Measurements from ENCODE around the gene RBM34. TPM values are rescaled to one million over a fixed set of nuclear protein-coding genes. Genes with fewer than 3 reads are reported as not detected.
"Not testable (repeated sequence)": the region's sequence is repeated elsewhere in the genome, so short reads cannot be mapped to it uniquely, and the experiment has no call there.

Gene RBM34
- total and polyA plus RNA-seq, 4 experiments from 2014 or later, result 55.2 to 120 (median 99.7) TPM

DNA sequence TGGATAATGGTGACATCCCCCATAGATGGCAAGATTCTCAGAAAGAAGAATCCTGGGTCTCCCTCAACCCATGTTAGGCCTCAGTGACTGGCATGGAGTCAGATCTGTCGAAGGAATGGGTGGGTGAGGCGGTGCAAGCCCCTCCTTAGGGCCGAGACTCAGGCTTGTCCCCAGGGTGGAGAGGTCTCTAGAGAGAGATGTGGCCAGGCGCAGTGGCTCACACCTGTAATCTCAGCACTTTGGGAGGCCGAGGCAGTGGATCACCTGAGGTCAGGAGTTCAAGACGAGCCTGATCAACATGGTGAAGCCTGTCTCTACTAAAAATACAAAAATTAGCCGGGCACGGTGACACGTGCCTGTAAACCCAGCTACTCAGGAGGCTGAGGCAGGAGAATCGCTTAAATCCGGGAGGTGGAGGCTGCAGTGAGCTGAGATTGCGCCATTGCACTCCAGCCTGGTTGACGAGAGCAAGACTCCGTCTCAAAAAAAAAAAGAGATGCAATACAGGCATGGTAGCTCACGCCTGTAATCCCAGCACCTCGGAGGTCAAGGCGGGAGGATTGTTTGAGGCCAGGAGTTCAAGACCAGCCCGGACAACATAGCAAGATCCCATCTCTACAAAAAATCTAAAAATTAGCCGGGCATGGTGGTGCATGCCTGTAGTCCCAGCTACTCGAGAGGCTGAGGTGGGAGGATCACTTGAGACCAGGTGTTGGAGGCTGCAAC lies 69.6 kb downstream of the RBM34 start:
- DNase-seq; H3K36me3 Mint-ChIP-seq; H3K9me3 ChIP-seq (ENCODE audit: control insufficient read depth in 1 of 2, low read length in 2 of 2); H3K9me3 Mint-ChIP-seq; H3K4me1 ChIP-seq (ENCODE audit: insufficient read depth, low read length); H3K27me3 ChIP-seq (ENCODE audit: insufficient read depth, low read length); H3K27ac Mint-ChIP-seq; H3K27ac ChIP-seq (ENCODE audit: low read depth, low read length); H3K4me3 Mint-ChIP-seq; H3K4me1 Mint-ChIP-seq; H3K36me3 ChIP-seq (ENCODE audit: insufficient read depth, low read length); H3K4me3 ChIP-seq (ENCODE audit: low read length in 2 of 2); H3K27me3 Mint-ChIP-seq; intact Hi-C loops (cut with micrococcal nuclease): not testable (repeated sequence)
- POLR2A ChIA-PET (ENCODE audit: partially characterized antibody), result interaction anchor here (0.6 kb wide), 1 partner anchor 669 kb away, joined by 3 read pairs; no protein-coding TSS in a partner anchor
- CTCF ChIA-PET (ENCODE audit: partially characterized antibody), result interaction anchor here (1.3 to 9.0 kb wide), 5 partner anchors 8 to 493 kb away, joined by 4 to 75 read pairs (median 13); no protein-coding TSS in a partner anchor

DNA sequence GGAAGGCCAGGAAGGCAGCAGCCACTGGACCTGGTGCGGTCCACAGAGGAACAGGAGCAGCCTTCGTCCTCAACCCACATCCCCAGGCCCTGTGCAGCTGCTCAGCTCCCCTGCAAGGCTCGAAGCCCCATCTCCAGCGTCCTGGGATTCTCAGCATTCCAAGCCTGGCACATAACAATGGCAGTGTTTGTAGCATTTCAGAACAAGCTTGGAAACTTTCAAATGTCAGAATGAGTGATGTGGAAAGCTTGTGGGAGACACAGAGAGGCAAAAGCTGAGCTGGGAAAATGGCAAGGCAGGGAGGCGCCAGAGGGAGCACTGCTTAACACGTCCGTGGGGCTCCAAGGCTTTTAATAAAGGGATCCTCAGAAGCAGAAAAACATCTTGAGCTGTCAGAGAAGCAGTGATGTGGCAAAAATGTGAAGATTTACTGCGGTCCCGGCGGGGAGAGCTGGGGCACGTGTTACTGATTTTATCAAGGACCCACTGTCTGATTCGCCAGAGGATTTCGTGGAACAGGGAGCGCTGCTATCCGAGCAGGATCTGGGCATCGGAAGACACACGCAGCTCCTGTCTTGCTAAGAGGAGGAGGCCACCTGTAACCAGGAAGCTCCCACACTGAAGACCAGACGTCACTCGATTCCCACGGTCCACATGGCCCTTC lies 70.5 kb downstream of the RBM34 start:
- intact Hi-C loops (cut with micrococcal nuclease), result no loop called here
- no peak for DNase-seq
- Mint-ChIP-seq H3K4me1 (peaks cover 6 to 10% (median 7%) of the 10 kb centered on the region in 4 donors), H3K36me3 (no peaks in the 10 kb centered on the region), H3K4me3 (no peak overlapping the region), H3K27ac (no peak overlapping the region), H3K9me3 (no peaks in the 10 kb centered on the region), H3K27me3 (peaks cover 0 to 5% of the 10 kb centered on the region in 2 donors)
- H3K4me1 ChIP-seq (ENCODE audit: insufficient read depth, low read length), result peaks cover 9% of the 10 kb centered on the region
- no peak overlapping the region for H3K27ac ChIP-seq (ENCODE audit: low read depth, low read length)
- ChIA-PET CTCF (ENCODE audit: partially characterized antibody) (interaction anchor here (0.8 to 9.0 kb wide), 5 partner anchors 8 to 492 kb away, joined by 3 to 75 read pairs (median 6); no protein-coding TSS in a partner anchor), POLR2A (ENCODE audit: partially characterized antibody) (no interaction called here)
- H3K4me3 ChIP-seq (ENCODE audit: low read length in 2 of 2), result no peak overlapping the region
- no peaks in the 10 kb centered on the region for H3K9me3 ChIP-seq (ENCODE audit: control insufficient read depth in 1 of 2, low read length in 2 of 2)
- H3K27me3 ChIP-seq (ENCODE audit: insufficient read depth, low read length), result no peaks in the 10 kb centered on the region
- no peaks in the 10 kb centered on the region for H3K36me3 ChIP-seq (ENCODE audit: insufficient read depth, low read length)

DNA sequence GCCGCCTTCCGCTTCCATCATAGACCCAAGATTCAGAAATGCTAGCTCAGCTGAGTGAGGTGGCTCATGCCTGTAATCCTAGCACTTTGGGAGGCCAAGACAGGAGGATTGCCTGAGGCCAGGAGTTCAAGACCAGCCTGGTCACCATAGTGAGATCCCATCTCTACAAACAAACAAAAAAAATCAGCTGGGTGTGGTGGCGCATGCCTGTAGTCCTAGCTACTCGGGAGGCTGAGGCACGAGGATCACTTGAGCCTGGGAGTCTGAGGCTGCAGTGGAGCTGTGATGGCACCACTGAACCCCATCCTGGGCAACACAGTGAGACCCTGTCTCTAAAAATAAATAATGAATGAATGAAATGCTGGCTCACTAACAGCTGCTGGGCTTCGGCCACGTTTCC lies 72.1 kb downstream of the RBM34 start:
- H3K27ac ChIP-seq (ENCODE audit: low read depth, low read length), result no peak overlapping the region
- intact Hi-C loops (cut with micrococcal nuclease), result no loop called here
- H3K27me3 Mint-ChIP-seq, result peaks cover 0 to 4% of the 10 kb centered on the region in 2 donors
- H3K27me3 ChIP-seq (ENCODE audit: insufficient read depth, low read length), result no peaks in the 10 kb centered on the region
- H3K36me3 Mint-ChIP-seq, result no peaks in the 10 kb centered on the region
- no peaks in the 10 kb centered on the region for H3K9me3 Mint-ChIP-seq
- H3K4me3 Mint-ChIP-seq, result peak overlapping the region in 1 of 8 donors; percentile 55
- ChIA-PET POLR2A (ENCODE audit: partially characterized antibody) (interaction anchor here (1.0 kb wide), 1 partner anchor 479 kb away, joined by 5 read pairs; the partner anchor contains the start of gene IRF2BP2), CTCF (ENCODE audit: partially characterized antibody) (interaction anchor here (1.2 to 9.0 kb wide), 4 partner anchors 17 to 491 kb away, joined by 3 to 75 read pairs (median 16); no protein-coding TSS in a partner anchor)
- H3K36me3 ChIP-seq (ENCODE audit: insufficient read depth, low read length), result no peaks in the 10 kb centered on the region
- peaks cover 8% of the 10 kb centered on the region for H3K4me1 ChIP-seq (ENCODE audit: insufficient read depth, low read length)
- H3K4me1 Mint-ChIP-seq, result peaks cover 6 to 10% (median 7%) of the 10 kb centered on the region in 4 donors
- DNase-seq, result no peak
- no peak overlapping the region for H3K27ac Mint-ChIP-seq
- H3K4me3 ChIP-seq (ENCODE audit: low read length in 2 of 2), result no peak overlapping the region
- no peaks in the 10 kb centered on the region for H3K9me3 ChIP-seq (ENCODE audit: control insufficient read depth in 1 of 2, low read length in 2 of 2)

DNA sequence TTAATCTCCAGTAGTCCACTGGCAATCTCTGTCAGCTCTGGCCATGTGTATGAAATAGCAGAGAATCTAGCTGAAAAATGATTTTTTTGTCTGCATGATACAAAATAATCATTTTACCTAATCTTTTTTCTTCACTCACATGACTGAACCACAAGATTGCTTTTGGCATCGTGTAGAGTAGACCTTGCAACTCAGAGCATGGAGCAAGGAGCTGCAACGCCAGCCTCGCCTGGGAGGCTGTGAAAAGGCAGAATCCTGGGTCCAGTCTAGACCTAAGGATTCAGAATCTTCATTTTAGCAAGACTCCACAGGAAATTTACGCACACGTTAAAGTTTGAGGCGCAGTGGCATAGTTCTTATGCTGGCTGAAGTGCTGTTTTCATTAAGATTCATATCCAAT lies 72.6 kb downstream of the RBM34 start:
- intact Hi-C loops (cut with micrococcal nuclease), result no loop called here
- no peaks in the 10 kb centered on the region for H3K9me3 ChIP-seq (ENCODE audit: control insufficient read depth in 1 of 2, low read length in 2 of 2)
- H3K27ac ChIP-seq (ENCODE audit: low read depth, low read length), result no peak overlapping the region
- no peaks in the 10 kb centered on the region for H3K9me3 Mint-ChIP-seq
- ChIA-PET POLR2A (ENCODE audit: partially characterized antibody) (interaction anchor here (1.0 kb wide), 1 partner anchor 479 kb away, joined by 5 read pairs; the partner anchor contains the start of gene IRF2BP2), CTCF (ENCODE audit: partially characterized antibody) (interaction anchor here (2.2 to 9.0 kb wide), 3 partner anchors 17 to 490 kb away, joined by 13 to 75 read pairs (median 19); no protein-coding TSS in a partner anchor)
- peak overlapping the region in 1 of 7 donors; percentile 60 for H3K27ac Mint-ChIP-seq
- no peak for DNase-seq
- peaks cover 7 to 10% (median 8%) of the 10 kb centered on the region in 4 donors for H3K4me1 Mint-ChIP-seq
- H3K4me3 ChIP-seq (ENCODE audit: low read length in 2 of 2), result no peak overlapping the region
- H3K27me3 ChIP-seq (ENCODE audit: insufficient read depth, low read length), result no peaks in the 10 kb centered on the region
- no peak overlapping the region for H3K4me3 Mint-ChIP-seq
- H3K27me3 Mint-ChIP-seq, result no peaks in the 10 kb centered on the region
- H3K36me3 ChIP-seq (ENCODE audit: insufficient read depth, low read length), result no peaks in the 10 kb centered on the region
- peaks cover 8% of the 10 kb centered on the region for H3K4me1 ChIP-seq (ENCODE audit: insufficient read depth, low read length)
- H3K36me3 Mint-ChIP-seq, result no peaks in the 10 kb centered on the region

DNA sequence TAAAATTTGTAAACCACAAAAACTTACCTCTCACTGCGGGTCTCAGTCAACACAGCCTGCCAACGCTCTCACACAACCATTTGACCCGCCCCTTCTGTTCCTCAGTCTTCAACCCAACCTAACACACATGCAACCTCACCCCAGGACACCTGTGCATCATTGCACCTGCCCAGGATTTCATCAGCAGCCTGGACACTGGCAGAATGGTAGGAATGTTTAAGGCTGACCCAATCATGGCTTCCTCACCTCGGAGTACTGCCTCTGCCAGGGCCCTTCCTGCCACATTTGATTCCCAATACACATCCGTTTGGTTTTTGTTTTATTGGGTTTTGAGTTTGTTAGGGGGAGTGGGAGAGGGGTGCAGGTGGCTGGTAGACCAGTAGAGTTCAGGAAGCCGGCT lies 73.1 kb downstream of the RBM34 start:
- no peak for DNase-seq
- Mint-ChIP-seq H3K36me3 (no peaks in the 10 kb centered on the region), H3K27me3 (no peaks in the 10 kb centered on the region), H3K4me1 (peaks cover 12 to 16% (median 13%) of the 10 kb centered on the region in 4 donors), H3K4me3 (no peak overlapping the region), H3K9me3 (no peaks in the 10 kb centered on the region), H3K27ac (peak overlapping the region in 1 of 7 donors; percentile 60)
- CTCF ChIA-PET (ENCODE audit: partially characterized antibody), result interaction anchor here (2.2 to 9.0 kb wide), 3 partner anchors 18 to 490 kb away, joined by 13 to 75 read pairs (median 19); no protein-coding TSS in a partner anchor
- no peaks in the 10 kb centered on the region for H3K36me3 ChIP-seq (ENCODE audit: insufficient read depth, low read length)
- H3K9me3 ChIP-seq (ENCODE audit: control insufficient read depth in 1 of 2, low read length in 2 of 2), result no peaks in the 10 kb centered on the region
- intact Hi-C loops (cut with micrococcal nuclease), result no loop called here
- no peak overlapping the region for H3K4me3 ChIP-seq (ENCODE audit: low read length in 2 of 2)
- H3K4me1 ChIP-seq (ENCODE audit: insufficient read depth, low read length), result peaks cover 11% of the 10 kb centered on the region
- H3K27me3 ChIP-seq (ENCODE audit: insufficient read depth, low read length), result no peaks in the 10 kb centered on the region
- POLR2A ChIA-PET (ENCODE audit: partially characterized antibody), result no interaction called here
- H3K27ac ChIP-seq (ENCODE audit: low read depth, low read length), result no peak overlapping the region

DNA sequence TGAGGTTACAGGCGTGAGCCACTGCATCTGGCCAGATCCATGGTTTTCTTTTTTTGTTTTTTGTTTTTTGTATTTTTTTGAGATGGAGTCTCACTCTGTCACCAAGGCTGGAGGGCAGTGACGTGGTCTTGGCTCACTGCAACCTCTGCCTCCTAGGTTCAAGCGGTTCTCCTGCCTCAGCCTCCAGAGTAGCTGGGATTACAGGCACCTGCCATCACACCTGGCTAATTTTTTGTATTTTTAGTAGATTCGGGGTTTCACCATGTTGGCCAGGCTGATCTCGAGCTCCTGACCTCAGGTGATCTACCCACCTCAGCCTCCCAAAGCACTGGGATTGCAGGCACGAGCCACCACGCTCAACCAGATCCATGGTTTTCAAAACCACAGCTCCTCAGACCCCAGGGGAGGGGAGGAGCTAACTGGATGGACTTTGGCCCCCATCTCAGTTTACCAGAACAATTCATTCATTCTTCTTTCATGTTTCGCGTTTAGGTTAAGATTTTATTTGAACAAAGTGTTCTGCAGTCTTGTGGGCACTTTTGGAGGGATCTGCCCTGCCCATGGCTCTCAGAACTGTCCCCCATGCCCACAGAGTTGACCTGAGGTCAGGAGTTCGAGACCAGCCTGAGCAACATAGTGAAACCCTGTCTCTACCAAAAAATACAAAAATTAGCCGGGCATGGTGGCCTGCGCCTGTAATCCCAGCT lies 75.5 kb downstream of the RBM34 start:
- H3K4me3 ChIP-seq (ENCODE audit: low read length in 2 of 2); H3K36me3 ChIP-seq (ENCODE audit: insufficient read depth, low read length); POLR2A ChIA-PET (ENCODE audit: partially characterized antibody); DNase-seq; H3K9me3 ChIP-seq (ENCODE audit: control insufficient read depth in 1 of 2, low read length in 2 of 2); H3K27me3 Mint-ChIP-seq; H3K4me3 Mint-ChIP-seq; intact Hi-C loops (cut with micrococcal nuclease); H3K36me3 Mint-ChIP-seq; H3K27ac Mint-ChIP-seq; H3K27me3 ChIP-seq (ENCODE audit: insufficient read depth, low read length); H3K9me3 Mint-ChIP-seq; H3K27ac ChIP-seq (ENCODE audit: low read depth, low read length): not testable (repeated sequence)
- peaks cover 12% of the 10 kb centered on the region for H3K4me1 ChIP-seq (ENCODE audit: insufficient read depth, low read length)
- CTCF ChIA-PET (ENCODE audit: partially characterized antibody), result interaction anchor here (0.7 to 5.2 kb wide), 12 partner anchors 10 to 721 kb away, joined by 3 to 141 read pairs (median 4); no protein-coding TSS in a partner anchor
- peaks cover 14 to 17% (median 14%) of the 10 kb centered on the region in 4 donors for H3K4me1 Mint-ChIP-seq

All from CD4-positive, alpha-beta memory T cell (primary cell).